Lower leg skin (tissue), 4 donors: Measurements from ENCODE around the gene AOC2. TPM values are rescaled to one million over a fixed set of nuclear protein-coding genes. Genes with fewer than 3 reads are reported as not detected.

Experiments
- DNase-seq, 2 donors: peaks; one replicate each; pipeline ENCODE4 v3.0.0-alpha.2; 2019; ENCODE audit warnings: low spot score in 2 of 2
- H3K4me3 ChIP-seq: fragments of 200-600 bp; sonication (generic); 2 replicates; pipeline ENCODE4 v1.5.1; 2017; ENCODE audit warnings: mild to moderate bottlenecking, low read depth; ENCODE audit not compliant: poor library complexity, severe bottlenecking
- CTCF ChIP-seq, 3 donors: fragments of 450-650 bp; IDR thresholded peaks; one replicate each; pipeline ENCODE4 v1.5.1; 2016; ENCODE audit warnings: antibody characterized with exemption in 3 of 3, mild to moderate bottlenecking in 3 of 3, moderate library complexity in 2 of 3
- POLR2A ChIP-seq, 2 donors: fragments of 450-650 bp; IDR thresholded peaks; one replicate each; pipeline ENCODE4 v1.6.1; 2016 to 2017; ENCODE audit warnings: antibody characterized with exemption in 2 of 2, mild to moderate bottlenecking in 1 of 2, moderate library complexity in 1 of 2
- WGBS, 2 donors: methylation state at CpG; one replicate each; pipeline ENCODE4 v1.1.5; 2018; 5-methylcytosine and 5-hydroxymethylcytosine counted together
- intact Hi-C: fragments of 100-400 bp; cut with DNase I; formaldehyde crosslinking; loops from one replicate; pipeline ENCODE4 v1.15.0; 2023; ENCODE audit warnings: low total_unique reads
- total RNA-seq, 4 donors: library from RNA; depleted of rRNA; stranded (reverse); fragments of >200 nt; gene quantifications; one replicate each; pipeline ENCODE4 v1.1.0, GENCODE V29; 2016

AOC2 gene, protein sequence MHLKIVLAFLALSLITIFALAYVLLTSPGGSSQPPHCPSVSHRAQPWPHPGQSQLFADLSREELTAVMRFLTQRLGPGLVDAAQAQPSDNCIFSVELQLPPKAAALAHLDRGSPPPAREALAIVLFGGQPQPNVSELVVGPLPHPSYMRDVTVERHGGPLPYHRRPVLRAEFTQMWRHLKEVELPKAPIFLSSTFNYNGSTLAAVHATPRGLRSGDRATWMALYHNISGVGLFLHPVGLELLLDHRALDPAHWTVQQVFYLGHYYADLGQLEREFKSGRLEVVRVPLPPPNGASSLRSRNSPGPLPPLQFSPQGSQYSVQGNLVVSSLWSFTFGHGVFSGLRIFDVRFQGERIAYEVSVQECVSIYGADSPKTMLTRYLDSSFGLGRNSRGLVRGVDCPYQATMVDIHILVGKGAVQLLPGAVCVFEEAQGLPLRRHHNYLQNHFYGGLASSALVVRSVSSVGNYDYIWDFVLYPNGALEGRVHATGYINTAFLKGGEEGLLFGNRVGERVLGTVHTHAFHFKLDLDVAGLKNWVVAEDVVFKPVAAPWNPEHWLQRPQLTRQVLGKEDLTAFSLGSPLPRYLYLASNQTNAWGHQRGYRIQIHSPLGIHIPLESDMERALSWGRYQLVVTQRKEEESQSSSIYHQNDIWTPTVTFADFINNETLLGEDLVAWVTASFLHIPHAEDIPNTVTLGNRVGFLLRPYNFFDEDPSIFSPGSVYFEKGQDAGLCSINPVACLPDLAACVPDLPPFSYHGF
- 1 to 10 TPM in 3 of 4 donors, under 1 TPM in 1; 0.52 to 2.4 (median 1.2) TPM for total RNA-seq

DNA sequence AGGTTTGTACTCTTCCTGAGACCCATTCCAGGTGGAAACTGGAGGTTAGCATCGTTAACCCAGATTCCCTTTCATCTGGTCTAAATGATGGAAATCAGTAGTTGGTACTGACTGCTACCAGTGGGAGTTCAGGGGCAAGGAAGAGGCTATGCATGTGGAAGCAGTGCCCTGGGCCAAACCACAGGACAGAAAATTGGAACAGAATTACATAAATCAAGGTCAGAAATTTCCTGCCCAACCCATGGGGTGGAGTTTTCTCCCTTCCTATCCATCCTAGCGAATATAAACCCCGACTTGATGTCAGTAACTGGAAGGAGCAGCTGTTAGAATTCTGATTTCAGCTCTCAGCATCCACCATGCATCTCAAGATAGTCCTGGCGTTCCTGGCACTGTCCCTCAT lies at the start of gene AOC2:
TSS of gene AOC2 (plus strand) at position 310 of the 400 bp plus-strand sequence. CDS start at position 357, 47 bp downstream.
- intact Hi-C loops: loop anchor here (10.0 kb wide), 1 partner anchor 91 kb away; no protein-coding TSS in a partner anchor
- TF ChIP-seq CTCF (IDR thresholded peaks at IDR 0.05) (no peak), POLR2A (IDR thresholded peaks at IDR 0.05) (no peak)
- 51 to 52% methylated on average over 4 of the region's 4 CpGs for WGBS, 2 donors
- no peak within 1 kb of the TSS for H3K4me3 ChIP-seq
- no peak for DNase-seq

GRCh38 chr17:42795061-42795460 lies 49.3 kb upstream of the AOC2 start:
- WGBS, 2 donors: 67 to 74% methylated on average over 4 of the region's 4 CpGs
- H3K4me3 ChIP-seq: no peak overlapping the region
- intact Hi-C loops: no loop called here

GRCh38 chr17:42795465-42795864 lies 48.9 kb upstream of the AOC2 start:
- no peak for DNase-seq
- TF ChIP-seq CTCF (IDR thresholded peaks at IDR 0.05): no peak
- 79 to 89% methylated on average over 10 of the region's 10 CpGs for WGBS, 2 donors
- intact Hi-C loops: no loop called here
- no peak overlapping the region for H3K4me3 ChIP-seq

More at GRCh38 chr17:42795061-42795460, 49.3 kb upstream of the AOC2 start:
- TF ChIP-seq POLR2A (IDR thresholded peaks at IDR 0.05): no peak
- no peak for TF ChIP-seq CTCF (IDR thresholded peaks at IDR 0.05)
- DNase-seq: no peak

GRCh38 chr17:42796066-42796758 lies 48.2 kb upstream of the AOC2 start:
- 89 to 91% methylated on average over 17 to 18 of the region's 18 CpGs for WGBS, 2 donors
- intact Hi-C loops: no loop called here
- TF ChIP-seq CTCF (IDR thresholded peaks at IDR 0.05) (no peak), POLR2A (IDR thresholded peaks at IDR 0.05) (no peak)
- no peak for DNase-seq
- no peak overlapping the region for H3K4me3 ChIP-seq

DNA sequence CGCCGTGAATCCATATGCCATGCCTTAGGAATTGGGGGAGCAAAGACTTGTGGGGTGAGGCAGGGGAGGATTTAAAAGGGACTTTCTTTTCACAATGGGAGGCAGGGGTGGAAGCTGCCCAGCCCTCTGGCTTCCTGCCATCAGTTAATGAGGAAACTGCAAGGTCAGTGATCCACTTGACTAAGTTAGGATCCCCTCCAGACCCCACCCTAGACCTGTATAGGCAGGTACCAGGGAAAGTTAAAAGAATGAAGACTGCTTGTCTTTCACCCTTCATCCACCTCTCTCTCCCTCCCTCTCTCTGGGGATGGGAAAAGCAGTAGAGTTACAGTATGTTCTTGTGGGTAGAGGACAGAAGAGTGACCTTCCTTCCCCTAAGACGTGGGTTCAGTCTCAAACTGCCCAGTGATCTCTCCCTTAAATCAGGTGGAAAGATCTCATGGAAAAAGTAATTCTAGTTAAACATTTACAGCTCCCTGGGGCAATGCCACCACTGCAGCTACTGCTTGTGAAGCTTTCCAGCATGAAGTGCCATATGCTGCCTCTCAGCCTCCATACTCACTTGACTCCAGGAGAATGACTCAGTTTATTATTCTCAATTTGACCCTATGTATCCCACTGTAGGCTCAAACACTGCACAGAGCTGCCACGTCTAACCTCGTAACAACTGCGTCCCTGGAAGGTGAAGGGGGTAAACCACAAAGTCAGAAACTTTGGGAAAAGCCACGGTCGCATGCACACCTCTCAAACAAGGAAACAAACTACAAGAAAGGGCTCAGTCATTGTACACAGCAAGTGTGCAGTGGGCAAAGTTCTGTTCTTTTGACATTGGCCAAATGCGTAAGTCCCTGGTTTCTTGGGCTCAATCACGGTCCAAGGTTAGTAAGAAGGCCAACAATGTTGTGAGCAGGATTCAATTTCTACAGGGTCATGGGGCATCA lies 47.0 kb upstream of the AOC2 start:
- intact Hi-C loops: no loop called here
- no peak overlapping the region for H3K4me3 ChIP-seq
- WGBS, 2 donors: 77 to 78% methylated on average over 10 of the region's 10 CpGs
- no peak for TF ChIP-seq CTCF (IDR thresholded peaks at IDR 0.05)
- no peak for TF ChIP-seq POLR2A (IDR thresholded peaks at IDR 0.05)
- DNase-seq: no peak
